Subcutaneous adipose tissue (tissue), 4 donors: ENCODE data around the gene CACUL1. TPM values are rescaled to one million over a fixed set of nuclear protein-coding genes. Genes with fewer than 3 reads are reported as not detected.

Source experiments
- total RNA-seq, 4 donors: library from RNA; depleted of rRNA; stranded (reverse); fragments of >200 nt; gene quantifications; one replicate each; pipeline ENCODE4 v1.1.0, GENCODE V29; 2016
- TF ChIP-seq, protein P1 (sequence below): fragments of 450-650 bp; IDR thresholded peaks from one replicate; pipeline ENCODE4 v1.5.1; 2016; ENCODE audit warnings: low read depth, mild to moderate bottlenecking, control low read depth, antibody characterized with exemption, moderate library complexity

CACUL1 gene
- total RNA-seq, 4 donors from 2014 or later, result 37.9 to 51.5 (median 43.8) TPM

DNA sequence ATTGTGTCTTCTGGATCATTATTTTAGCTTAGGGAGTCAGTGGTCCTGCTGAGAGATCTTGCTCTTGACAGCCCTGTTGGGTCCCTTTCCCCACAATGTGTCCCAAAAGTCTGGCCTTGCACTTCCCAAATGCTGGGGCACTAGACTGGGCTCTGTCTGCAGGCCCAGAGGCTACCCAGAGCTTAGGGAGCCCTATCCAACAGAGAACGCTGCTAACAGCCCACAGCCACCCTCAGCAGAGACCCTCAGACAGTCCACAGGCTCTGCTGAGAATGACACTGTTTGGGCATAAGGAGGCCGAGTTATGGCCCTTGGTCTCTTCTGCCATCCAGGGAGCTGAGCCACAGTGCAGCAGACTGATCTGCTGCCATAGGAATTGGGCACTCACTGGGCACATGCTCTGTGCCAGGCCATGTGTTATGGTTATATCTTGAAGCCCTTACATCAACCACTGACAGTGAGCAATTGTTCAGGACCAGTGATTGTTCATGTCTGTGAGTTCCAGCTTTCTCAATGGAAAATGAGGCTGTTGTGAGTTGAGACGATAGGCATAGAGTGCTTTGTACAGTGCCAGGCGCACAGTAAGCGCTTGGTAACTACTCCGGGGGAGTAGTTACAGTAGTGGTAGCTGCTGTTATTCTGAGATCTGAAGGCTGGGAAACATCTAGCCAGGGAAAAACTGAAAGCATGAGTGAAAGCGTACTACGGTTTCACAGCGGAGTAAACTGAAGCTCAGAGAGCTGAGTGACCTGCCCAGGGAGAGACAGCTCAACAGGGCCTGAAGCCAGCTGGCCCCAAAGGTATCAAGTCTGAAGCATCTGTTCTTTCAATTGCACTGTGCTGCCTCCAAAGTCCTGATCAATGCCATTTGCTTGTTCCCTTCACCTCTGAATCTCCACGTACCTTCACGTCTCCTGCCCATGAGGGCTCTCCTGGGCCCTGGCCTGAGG lies 81.7 kb downstream of the CACUL1 start:
- TF ChIP-seq, protein P1, sequence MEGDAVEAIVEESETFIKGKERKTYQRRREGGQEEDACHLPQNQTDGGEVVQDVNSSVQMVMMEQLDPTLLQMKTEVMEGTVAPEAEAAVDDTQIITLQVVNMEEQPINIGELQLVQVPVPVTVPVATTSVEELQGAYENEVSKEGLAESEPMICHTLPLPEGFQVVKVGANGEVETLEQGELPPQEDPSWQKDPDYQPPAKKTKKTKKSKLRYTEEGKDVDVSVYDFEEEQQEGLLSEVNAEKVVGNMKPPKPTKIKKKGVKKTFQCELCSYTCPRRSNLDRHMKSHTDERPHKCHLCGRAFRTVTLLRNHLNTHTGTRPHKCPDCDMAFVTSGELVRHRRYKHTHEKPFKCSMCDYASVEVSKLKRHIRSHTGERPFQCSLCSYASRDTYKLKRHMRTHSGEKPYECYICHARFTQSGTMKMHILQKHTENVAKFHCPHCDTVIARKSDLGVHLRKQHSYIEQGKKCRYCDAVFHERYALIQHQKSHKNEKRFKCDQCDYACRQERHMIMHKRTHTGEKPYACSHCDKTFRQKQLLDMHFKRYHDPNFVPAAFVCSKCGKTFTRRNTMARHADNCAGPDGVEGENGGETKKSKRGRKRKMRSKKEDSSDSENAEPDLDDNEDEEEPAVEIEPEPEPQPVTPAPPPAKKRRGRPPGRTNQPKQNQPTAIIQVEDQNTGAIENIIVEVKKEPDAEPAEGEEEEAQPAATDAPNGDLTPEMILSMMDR, result no peak

DNA sequence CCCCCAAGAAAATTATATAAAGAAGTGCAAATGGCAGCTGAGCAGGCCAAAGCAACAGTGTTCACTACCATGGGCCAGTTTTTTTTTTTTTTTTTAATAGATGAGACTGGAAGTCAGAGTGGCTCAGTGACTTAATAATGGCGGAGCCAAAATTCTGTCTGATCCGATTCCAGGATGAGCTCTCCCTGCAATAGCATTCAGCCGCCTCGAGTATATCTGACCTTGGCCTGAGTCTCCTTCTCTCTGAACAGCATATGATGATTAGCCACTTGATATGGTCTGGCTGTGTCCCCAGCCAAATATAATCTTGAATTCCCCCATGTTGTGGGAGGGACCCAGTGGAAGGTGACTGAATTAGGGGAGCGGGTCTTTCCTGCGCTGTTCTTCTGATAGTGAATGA lies 82.6 kb downstream of the CACUL1 start:
- TF ChIP-seq, protein P1, result no peak

DNA sequence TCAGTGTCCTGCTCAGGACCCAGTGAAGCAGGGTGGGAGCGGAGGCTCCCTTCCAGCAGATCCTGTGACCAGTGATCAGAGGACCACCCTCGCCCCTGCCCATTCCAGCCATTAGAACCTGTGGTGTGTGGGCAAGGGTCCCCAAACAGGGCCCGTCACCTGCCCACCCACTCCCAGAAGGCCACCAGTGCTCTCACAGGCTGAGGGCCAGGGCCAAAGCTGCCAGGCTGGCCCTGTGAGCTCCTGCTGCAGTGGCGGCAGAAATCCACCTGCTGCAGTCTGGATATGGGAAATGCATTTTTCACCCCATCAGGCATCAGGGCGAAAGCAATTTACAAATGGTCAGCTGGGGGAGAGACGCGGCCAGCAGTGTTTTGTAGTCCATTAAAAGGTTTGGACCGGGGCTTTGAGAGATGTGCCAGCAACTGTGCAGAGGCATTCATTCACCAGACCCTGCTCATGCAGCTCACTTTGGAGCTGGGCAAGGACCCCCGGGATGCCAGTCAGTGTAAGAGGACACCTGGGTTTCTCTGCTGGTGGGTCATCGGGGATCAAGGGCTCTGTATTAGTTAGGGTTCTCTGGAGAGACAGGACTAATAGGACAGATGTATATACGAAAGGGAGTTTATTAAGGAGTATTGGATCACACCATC lies 84.2 kb downstream of the CACUL1 start:
- TF ChIP-seq, protein P1, result no peak

DNA sequence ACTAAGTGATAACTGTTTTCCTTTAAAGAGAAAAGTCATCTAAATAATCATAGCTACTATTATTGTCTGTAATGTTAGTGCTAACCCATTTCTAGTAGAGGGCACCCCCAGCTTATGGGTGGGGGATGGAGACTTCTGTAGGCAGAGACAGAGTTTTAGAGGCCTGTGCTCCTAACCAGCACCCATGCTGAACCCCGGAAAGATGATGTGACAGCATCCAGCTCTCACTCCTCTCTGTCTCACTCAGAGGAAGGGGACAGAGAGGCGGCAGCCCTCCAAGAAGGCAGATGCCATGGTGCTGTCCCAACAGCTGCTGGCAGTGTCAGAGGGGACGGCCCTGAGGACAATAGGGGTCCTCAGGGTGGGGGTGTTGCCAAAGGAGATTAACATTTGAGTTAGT lies 84.9 kb downstream of the CACUL1 start:
- TF ChIP-seq, protein P1, result no peak

DNA sequence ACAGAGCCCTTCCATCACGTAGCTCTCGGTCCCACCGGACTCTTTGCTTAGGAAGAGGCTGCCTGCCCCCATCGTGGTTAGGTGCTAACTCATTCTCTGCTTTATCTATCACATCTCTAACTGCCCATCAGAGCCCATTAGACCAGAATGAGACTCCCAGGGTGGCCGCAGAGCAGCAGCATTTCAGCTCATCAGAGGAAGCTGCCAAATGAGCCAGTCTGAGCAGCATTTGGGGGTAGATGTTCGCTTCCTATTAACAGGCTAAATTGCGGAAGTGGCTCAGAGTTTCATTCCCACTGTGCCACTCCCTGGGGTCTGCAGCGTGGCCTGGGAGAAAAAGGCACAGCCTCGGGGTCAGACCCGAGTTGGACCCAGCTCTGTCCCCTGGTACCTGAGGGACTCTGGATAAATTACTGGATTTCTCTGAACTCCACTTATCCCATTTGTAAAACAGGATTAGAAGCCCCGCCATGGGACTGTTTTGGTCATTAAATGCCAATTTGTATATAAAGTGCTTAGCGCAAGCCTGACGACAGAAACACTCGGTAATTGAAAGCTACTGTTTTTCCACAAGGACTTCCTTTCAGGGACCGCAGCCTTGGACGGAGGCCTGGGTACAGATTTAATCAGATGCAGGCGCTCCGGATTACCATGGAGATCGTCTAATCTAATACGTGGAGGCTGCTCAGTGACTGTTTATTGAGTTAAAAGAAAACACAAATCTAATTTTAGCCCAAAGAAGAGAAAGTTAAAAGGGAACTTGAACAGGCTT lies 85.6 kb downstream of the CACUL1 start:
- TF ChIP-seq, protein P1, result no peak

DNA sequence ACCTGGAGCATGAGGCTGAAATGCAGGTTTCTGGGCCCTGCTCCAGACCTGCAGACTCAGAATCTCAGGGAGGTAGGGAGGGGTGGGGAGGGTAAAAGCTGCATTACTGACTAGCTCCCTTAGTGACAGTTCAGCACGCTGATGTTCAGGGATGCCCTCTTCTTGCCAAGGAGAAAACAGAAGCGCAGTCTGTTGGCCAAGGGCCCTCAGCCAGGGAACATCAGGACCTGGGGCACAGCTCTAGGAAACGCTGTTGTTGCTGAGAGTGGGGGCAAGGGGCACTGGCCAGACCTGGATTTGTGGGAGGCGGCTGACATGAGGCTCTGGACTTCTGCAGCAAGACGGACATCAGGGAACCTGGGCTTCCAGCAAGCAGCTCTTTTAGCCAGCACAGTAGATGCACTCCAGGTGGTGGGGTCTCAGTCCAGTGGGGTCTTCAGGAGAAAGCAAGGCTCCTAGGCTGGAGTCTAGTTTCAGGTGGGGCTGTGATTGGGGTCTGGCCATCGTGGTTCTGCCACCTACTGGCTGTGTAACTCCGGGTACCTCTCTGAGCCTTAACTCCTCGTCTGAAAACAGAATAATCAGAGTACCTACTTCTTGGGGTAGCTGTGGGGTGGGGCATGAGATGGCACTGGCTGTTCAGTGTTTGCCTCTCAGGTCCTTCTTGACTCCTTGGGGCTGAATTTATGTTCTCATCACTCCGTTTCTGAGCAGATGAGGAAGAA lies 86.4 kb downstream of the CACUL1 start:
- TF ChIP-seq, protein P1, result no peak
